Retinal pigment epithelial cell (primary cell): Measurements from ENCODE around the gene ESD.

Experiments
- DNase-seq: peaks from one replicate; pipeline ENCODE4 v3.0.0-alpha.2; 2010; ENCODE audit warnings: low read depth
- H3K4me3 ChIP-seq: 2 replicates; pipeline ENCODE4 v1.5.1; 2011; ENCODE audit warnings: mild to moderate bottlenecking, low read length, control low read depth, moderate library complexity
- CTCF ChIP-seq: conservative IDR thresholded peaks from 2 replicates; pipeline ENCODE4 v1.5.1; 2011; ENCODE audit warnings: low read depth, low read length, control low read depth, inconsistent platforms

ESD gene

GRCh38 chr13:46748300-46748699 lies 48.7 kb downstream of the ESD start:
- DNase-seq: no peak
- no peak overlapping the region for H3K4me3 ChIP-seq
- no peak for TF ChIP-seq CTCF

GRCh38 chr13:46747031-46747820 lies 49.7 kb downstream of the ESD start:
- H3K4me3 ChIP-seq: no peak overlapping the region
- no peak for TF ChIP-seq CTCF
- DNase-seq: no peak

- H3K4me3 ChIP-seq: no peak overlapping the region
- TF ChIP-seq CTCF: no peak
Observed at GRCh38 chr13:46745706-46746105, 51.3 kb downstream of the ESD start.

GRCh38 chr13:46745062-46745461 lies 51.9 kb downstream of the ESD start:
- no peak for DNase-seq
- no peak overlapping the region for H3K4me3 ChIP-seq
- TF ChIP-seq CTCF: no peak

More at GRCh38 chr13:46745706-46746105, 51.3 kb downstream of the ESD start:
- DNase-seq: no peak

GRCh38 chr13:46743191-46743590 lies 53.8 kb downstream of the ESD start:
- no peak for TF ChIP-seq CTCF
- peak; percentile 2 for DNase-seq
- H3K4me3 ChIP-seq: no peak overlapping the region

- no peak for DNase-seq
- no peak for TF ChIP-seq CTCF
- H3K4me3 ChIP-seq: no peak overlapping the region
Observed at GRCh38 chr13:46739447-46740098, 57.4 kb downstream of the ESD start.

- TF ChIP-seq CTCF: no peak
- H3K4me3 ChIP-seq: no peak overlapping the region
- DNase-seq: no peak
Observed at GRCh38 chr13:46738766-46739165, 58.2 kb downstream of the ESD start.
